Measurements from ENCODE around the gene C3AR1. TPM values are rescaled to one million over a fixed set of nuclear protein-coding genes. Genes with fewer than 3 reads are reported as not detected.

The C3AR1 gene
- total RNA-seq, 1 donor from 2014 or later = not detected

- TF ChIP-seq CTCF (IDR thresholded peaks at IDR 0.05; ENCODE audit: partially characterized antibody, unreplicated experiment) = no peak
- Mint-ChIP-seq H3K9me3 (ENCODE audit: unreplicated experiment) (no peaks in the 10 kb centered on the region), H3K27ac (ENCODE audit: unreplicated experiment) (no peak overlapping the region), H3K36me3 (ENCODE audit: unreplicated experiment) (no peaks in the 10 kb centered on the region), H3K4me3 (ENCODE audit: unreplicated experiment) (no peak overlapping the region), H3K4me1 (ENCODE audit: low read depth, unreplicated experiment) (peaks cover 6% of the 10 kb centered on the region), H3K27me3 (ENCODE audit: unreplicated experiment) (peaks cover 2% of the 10 kb centered on the region)
- no peak for DNase-seq
These were observed 7.7 kb downstream of the C3AR1 start for GRCh38 chr12:8058506-8058905.

DNA sequence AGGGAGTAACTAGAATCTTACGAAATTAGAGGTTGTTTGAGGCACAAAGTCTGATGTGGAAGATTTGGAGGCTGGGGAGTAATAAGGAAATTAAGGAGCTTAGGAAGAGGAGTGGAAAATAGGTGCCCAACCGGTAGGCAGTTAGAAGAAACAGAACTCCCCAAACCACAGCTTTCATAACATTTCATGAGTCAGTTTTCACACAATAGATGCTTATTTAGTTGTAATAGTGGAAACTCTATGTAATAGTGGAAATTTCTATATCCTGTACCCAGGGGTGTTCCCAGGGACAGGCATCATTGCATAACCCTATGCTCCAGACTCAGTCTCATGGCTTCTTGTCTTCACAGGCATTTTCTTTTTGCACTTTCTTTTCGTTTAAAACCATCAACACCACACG lies 8.3 kb downstream of the C3AR1 start:
- peaks cover 2% of the 10 kb centered on the region for H3K27me3 Mint-ChIP-seq (ENCODE audit: unreplicated experiment)
- H3K4me1 Mint-ChIP-seq (ENCODE audit: low read depth, unreplicated experiment) = peaks cover 6% of the 10 kb centered on the region
- no peak for TF ChIP-seq CTCF (IDR thresholded peaks at IDR 0.05; ENCODE audit: partially characterized antibody, unreplicated experiment)
- no peaks in the 10 kb centered on the region for H3K36me3 Mint-ChIP-seq (ENCODE audit: unreplicated experiment)
- H3K4me3 Mint-ChIP-seq (ENCODE audit: unreplicated experiment) = no peak overlapping the region
- no peaks in the 10 kb centered on the region for H3K9me3 Mint-ChIP-seq (ENCODE audit: unreplicated experiment)
- DNase-seq = no peak
- H3K27ac Mint-ChIP-seq (ENCODE audit: unreplicated experiment) = no peak overlapping the region

DNA sequence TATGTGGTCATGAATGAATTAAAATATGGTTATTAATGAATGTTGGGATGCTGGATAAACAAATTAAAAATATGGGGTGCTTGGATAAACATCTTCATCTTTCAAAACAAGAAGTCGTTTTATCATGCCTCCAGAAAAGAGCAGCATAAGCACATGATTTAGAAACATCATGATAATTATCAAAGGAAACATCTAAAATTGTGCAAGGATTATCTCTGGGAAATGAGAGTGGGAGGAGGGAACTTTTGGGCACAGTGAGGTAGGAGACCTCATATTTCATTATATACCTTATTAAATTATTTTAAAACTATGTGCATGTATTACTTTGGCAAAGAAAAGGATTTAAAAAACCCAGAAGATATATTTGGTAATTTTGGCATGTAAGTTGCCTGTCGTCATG lies 8.9 kb downstream of the C3AR1 start:
- Mint-ChIP-seq H3K36me3 (ENCODE audit: unreplicated experiment) (no peaks in the 10 kb centered on the region), H3K27me3 (ENCODE audit: unreplicated experiment) (peaks cover 2% of the 10 kb centered on the region), H3K9me3 (ENCODE audit: unreplicated experiment) (peaks cover 2% of the 10 kb centered on the region), H3K27ac (ENCODE audit: unreplicated experiment) (no peak overlapping the region), H3K4me3 (ENCODE audit: unreplicated experiment) (no peak overlapping the region), H3K4me1 (ENCODE audit: low read depth, unreplicated experiment) (peaks cover 9% of the 10 kb centered on the region)
- no peak for DNase-seq
- TF ChIP-seq CTCF (IDR thresholded peaks at IDR 0.05; ENCODE audit: partially characterized antibody, unreplicated experiment) = no peak

DNA sequence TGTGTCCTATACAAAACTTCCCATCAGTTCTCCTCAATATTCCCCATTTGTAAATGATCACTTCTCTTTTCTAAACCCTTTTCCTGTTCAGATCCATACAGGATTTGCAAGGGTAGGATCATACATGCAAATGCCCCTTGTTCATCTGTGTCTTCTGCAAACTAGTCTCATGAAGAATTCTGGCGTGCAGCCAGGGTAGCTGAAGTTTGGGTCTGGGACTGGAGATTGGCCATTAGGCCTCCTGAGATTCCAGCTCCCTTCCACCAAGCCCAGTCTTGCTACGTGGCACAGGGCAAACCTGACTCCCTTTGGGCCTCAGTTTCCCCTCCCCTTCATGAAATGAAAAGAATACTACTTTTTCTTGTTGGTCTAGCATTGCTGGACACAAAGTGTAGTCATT lies 11.3 kb downstream of the C3AR1 start:
- H3K27ac Mint-ChIP-seq (ENCODE audit: unreplicated experiment) = no peak overlapping the region
- no peaks in the 10 kb centered on the region for H3K36me3 Mint-ChIP-seq (ENCODE audit: unreplicated experiment)
- peaks cover 2% of the 10 kb centered on the region for H3K27me3 Mint-ChIP-seq (ENCODE audit: unreplicated experiment)
- DNase-seq = no peak
- peaks cover 3% of the 10 kb centered on the region for H3K9me3 Mint-ChIP-seq (ENCODE audit: unreplicated experiment)
- peaks cover 9% of the 10 kb centered on the region for H3K4me1 Mint-ChIP-seq (ENCODE audit: low read depth, unreplicated experiment)
- H3K4me3 Mint-ChIP-seq (ENCODE audit: unreplicated experiment) = no peak overlapping the region
- TF ChIP-seq CTCF (IDR thresholded peaks at IDR 0.05; ENCODE audit: partially characterized antibody, unreplicated experiment) = no peak

GRCh38 chr12:8052679-8053078 lies 13.5 kb downstream of the C3AR1 start:
- Mint-ChIP-seq H3K27ac (ENCODE audit: unreplicated experiment) (no peak overlapping the region), H3K9me3 (ENCODE audit: unreplicated experiment) (peaks cover 3% of the 10 kb centered on the region), H3K4me1 (ENCODE audit: low read depth, unreplicated experiment) (peaks cover 3% of the 10 kb centered on the region), H3K4me3 (ENCODE audit: unreplicated experiment) (no peak overlapping the region), H3K36me3 (ENCODE audit: unreplicated experiment) (no peaks in the 10 kb centered on the region), H3K27me3 (ENCODE audit: unreplicated experiment) (peaks cover 2% of the 10 kb centered on the region)
- no peak for TF ChIP-seq CTCF (IDR thresholded peaks at IDR 0.05; ENCODE audit: partially characterized antibody, unreplicated experiment)
- no peak for DNase-seq
